Cerebellar cortex (tissue), 1 donor: ENCODE results near the gene CD79A.
A peak's percentile ranks its signal among the peaks of the same experiment; 100 is the strongest.

Source experiments
- DNase-seq: peaks from one replicate; pipeline ENCODE4 v3.0.0-alpha.2; 2015; ENCODE audit warnings: low spot score

Gene CD79A

DNA sequence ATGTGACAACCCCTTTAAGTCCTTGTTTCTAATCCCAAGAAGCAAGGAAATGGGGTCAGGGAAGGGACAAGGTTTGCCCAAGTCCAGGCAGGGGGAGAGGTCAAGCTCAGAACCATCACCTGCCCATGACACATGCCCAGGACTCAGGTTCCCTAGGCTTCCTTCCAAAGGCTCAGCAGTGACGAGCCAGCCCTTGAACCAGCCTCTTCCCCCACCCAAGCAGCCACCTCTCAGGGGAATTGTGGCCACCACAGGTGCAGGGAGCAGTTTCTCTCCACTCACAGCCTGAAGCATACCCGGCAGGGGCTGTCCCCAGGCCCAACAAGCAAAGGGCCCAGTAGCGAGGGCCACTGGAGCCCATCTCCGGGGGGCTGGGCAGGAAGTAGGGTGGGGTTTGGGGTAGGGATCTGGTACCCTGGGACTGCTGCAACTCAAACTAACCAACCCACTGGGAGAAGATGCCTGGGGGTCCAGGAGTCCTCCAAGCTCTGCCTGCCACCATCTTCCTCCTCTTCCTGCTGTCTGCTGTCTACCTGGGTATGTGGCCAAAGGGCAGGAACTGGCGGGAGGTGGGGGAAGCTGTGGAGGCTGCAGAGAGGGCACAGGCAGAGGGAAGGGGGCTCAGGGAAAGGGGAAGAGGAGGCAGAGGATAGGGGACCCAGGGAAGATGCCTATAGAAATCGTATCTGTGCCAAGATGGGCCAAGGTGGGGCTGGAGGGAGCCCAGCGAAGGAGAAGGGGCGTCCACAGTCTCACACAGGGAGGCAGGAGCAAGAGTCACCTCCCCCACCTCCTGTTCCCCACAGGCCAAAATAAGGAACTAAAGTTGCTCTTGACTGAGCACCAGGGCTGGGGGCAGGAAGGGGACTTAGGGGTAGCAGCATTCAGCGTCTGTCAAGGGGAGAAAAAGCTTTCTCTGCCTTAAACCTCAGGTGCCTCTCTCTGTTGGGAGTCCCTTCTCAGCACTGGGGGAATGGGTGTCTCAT lies at the start of gene CD79A:
TSS of gene CD79A (plus strand) at position 433 of the 986 bp plus-strand sequence. CDS start at position 459, 26 bp downstream.
- DNase-seq, result no peak

DNA sequence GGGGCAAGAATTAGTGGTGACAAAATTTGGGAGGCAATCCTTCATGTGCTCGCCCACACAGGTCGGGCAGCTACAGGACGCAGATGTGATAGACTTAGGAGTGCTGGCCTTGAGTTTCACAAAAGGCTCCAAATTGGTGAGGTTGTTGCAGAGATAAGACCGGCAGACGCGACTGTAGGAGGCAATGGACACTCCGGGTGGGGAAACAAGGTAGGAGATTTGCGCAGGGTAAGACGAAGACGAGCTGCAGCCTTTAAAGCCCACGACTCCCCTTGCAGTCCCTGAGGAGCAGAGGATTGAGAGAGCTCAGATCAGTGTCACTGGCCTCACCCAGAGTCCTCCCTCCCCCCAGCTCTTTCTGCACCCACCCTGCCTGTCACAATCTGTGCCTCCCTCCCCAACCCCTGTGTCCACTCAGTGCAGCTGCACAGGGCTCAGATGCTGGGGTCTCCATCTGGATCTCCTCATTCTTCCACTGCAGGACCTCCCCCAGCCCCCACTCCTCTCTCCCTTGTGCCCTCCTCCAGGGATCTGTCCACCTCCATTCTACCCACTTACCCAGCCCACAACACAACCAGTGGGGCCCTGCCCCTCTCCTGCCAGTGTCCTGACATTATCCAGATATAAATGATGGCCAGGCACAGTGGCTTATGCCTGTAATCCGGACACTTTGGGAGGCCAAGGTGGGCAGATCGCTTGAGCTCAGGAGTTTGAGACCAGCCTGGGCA lies 38.9 kb upstream of the CD79A start:
- no peak for DNase-seq

DNA sequence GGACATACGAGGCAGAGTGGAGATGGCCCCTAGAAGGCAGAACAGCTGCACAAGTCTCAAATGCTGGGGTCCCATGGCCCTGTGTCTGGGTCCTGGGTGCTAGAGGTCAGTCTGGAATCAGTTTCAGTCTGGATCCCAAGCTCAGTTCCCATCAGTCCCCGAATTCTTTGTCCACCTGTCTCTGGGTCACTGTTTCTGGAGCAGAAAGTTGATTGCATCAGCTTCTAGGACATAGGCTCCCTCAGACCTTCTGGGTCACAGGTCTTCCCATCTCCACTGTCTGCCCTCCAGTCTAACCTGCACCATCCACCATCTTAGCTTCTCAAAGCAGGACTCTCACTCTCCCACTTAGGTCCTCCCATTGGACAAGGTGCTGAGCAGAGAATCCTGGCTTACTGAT lies 37.9 kb upstream of the CD79A start:
- DNase-seq, result no peak

DNA sequence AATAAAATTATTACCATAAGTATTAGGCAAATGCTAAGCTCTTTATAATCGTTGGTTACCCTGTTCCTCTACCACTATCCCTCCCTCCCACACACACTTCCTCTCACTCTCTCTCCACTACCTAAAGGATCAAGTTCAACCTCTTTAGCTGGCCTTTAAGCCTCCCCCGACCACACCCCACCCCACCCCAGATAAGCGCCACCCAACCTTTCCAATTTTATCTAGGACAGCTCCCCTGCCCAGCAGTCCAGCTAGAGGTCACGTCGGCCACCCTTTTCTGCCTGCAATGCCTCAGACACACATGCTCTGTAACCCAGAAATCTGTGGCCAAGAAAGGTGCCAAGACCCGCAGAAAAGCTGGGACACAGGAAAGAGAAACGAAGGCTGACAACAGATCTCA lies 33.7 kb upstream of the CD79A start:
- DNase-seq, result no peak

GRCh38 chr19:41844601-41845000 lies 32.5 kb upstream of the CD79A start, which contains the start of gene LYPD4:
LYPD4 (minus strand) TSS chr19:41844683; CDS start chr19:41839285, 5,398 bp downstream.
- DNase-seq, result no peak

GRCh38 chr19:41845001-41845050 lies 32.3 kb upstream of the CD79A start, which contains the start of gene DMRTC2:
DMRTC2 (plus strand) TSS chr19:41845042; CDS start chr19:41847429, 2,387 bp downstream.
- DNase-seq, result no peak

GRCh38 chr19:41845051-41845590 lies 32.0 kb upstream of the CD79A start:
- no peak for DNase-seq

DNA sequence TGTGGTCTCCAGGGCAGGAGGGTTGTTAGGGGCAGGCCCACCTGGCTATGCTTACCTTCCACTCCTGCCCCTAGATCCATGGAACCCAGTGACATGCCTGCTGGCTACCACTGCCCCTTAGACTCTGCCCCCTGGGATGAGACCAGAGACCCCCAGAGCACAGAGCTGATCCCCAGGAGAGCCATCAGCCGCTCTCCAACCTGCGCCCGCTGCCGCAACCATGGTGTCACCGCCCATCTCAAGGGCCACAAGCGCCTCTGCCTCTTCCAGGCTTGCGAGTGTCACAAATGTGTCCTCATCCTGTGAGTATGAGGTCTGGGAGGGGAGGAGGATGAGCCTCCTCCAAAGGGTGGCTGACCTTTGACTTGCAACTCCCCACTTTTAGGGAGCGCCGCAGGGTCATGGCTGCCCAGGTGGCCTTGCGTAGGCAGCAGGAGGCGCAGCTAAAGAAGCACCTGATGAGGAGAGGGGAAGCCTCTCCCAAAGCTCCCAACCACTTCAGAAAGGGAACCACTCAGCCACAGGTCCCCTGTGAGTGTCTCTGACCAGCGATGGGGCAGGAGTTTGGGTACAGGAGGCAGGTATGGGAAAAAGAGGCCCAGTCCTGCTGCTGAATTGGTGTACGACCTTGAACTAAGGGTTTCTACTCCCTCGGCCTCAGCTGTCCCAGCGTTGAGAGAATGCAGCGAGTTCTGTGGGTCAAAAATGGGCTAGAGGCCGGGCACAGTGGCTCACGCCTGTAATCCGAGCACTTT lies 29.6 kb upstream of the CD79A start:
- no peak for DNase-seq

DNA sequence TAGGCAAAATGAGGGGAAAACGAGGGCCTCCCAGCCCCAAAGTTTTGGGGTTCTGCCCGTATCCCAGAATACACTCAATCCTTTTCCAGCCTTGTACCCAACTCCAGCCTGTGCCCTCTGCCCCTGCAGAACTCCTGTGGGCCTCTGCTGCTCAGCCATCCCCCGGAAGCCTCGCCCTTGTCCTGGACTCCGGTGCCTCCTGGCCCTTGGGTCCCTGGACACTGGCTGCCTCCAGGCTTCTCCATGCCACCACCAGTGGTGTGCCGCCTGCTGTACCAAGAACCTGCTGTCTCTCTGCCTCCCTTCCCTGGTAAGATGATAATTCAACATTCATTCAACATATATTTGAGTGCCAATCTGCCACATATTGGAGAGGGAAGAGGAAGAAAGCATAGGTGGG lies 28.4 kb upstream of the CD79A start:
- DNase-seq, result no peak

DNA sequence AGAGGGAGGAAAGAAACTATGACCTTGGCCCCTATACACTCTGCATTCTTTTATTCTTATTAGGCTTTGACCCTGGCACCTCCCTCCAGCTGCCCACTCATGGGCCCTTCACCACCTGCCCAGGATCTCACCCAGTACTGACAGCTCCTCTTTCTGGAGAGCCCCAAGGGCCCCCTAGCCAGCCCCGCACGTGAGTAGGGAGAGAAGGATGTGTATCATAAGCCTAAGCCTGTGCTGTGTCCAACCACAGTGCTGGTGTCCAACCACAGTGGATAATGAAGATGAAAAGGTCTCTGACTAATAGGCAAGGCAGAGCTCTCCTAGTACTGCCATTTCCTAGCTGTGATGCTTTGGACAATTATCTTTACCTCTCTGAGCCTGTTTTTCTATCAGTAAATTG lies 28.0 kb upstream of the CD79A start:
- DNase-seq, result no peak

DNA sequence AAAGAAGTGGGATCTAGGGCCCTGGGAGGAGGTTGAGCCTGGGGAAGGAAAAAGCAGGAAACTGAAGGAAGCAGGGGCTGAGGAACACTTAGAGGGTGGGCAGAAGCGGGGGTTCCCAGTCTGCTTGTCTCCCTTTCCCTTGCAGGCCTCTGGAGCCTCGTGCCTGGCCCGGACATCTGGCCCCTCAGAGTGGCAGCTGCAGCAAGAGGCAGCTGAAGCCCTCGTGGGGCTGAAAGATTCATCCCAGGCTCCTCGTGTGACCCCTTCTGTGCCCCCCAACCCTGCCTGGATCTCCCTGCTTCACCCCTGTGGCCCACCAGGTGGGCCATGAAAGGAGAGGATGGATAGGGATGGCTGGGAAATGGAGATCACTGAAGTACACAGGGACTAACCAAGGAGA lies 26.7 kb upstream of the CD79A start:
- no peak for DNase-seq

DNA sequence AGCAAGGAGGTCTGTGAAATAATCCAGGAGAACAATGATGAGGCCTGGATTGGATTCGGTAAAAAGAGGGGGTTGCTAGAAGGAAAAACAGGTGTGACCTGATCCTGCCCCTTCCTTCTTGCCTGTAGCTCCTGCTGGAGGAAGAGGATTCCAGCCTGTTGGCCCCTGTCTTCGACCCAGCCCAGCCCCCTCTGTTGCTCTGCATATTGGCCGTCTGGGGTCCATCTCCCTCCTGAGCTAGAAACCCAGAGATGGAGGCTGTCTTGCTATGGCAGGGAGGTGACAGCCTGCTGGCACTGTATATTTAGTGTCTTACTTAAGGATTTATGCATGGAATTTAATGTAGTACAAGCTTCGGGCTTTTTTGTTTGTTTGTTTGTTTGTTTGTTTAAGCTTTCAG lies 25.6 kb upstream of the CD79A start:
- DNase-seq, result no peak

- no peak for DNase-seq
Measured at GRCh38 chr19:41853344-41853743, 23.7 kb upstream of the CD79A start.

GRCh38 chr19:41853768-41854167 lies 23.3 kb upstream of the CD79A start:
- DNase-seq, result no peak

- no peak for DNase-seq
Measured at GRCh38 chr19:41859213-41859617, 17.9 kb upstream of the CD79A start.

GRCh38 chr19:41859618-41860418 lies 17.3 kb upstream of the CD79A start, which contains the start of gene RPS19:
RPS19 (plus strand) TSS chr19:41860255; CDS start chr19:41860775, 520 bp downstream.
- peak; percentile 100 for DNase-seq

DNA sequence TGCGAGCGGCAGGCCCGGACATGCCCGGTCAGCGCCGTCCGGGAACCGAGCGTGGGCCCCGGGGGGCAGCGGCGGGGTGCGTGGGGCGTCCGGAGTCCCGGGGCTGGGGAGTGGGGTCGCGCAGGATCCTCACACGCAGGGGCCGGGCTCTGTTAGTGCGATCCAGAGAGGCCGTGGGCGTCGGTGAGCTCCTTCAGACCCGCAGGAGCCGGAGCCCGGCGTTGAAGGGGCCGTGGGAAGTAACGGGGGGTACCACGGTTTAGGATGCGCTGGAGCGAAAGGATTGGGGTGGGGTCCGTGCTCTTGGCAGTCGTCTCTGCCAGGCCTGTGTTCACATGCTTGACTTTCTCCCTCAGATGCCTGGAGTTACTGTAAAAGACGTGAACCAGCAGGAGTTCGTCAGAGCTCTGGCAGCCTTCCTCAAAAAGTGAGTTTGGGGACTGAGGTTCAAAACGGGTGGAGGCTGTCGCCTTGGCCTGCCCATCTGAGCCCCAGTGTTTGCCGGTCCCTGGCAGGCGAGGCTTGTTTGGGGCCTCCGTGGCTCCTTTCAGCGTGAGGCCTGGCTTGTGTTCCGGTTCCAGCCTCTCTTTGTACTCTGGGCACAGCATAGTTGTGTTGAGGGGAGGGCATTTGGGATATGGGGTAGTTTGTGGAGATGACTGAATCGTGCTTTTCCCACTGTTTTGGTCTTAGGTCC lies 16.5 kb upstream of the CD79A start:
- DNase-seq, result no peak

DNA sequence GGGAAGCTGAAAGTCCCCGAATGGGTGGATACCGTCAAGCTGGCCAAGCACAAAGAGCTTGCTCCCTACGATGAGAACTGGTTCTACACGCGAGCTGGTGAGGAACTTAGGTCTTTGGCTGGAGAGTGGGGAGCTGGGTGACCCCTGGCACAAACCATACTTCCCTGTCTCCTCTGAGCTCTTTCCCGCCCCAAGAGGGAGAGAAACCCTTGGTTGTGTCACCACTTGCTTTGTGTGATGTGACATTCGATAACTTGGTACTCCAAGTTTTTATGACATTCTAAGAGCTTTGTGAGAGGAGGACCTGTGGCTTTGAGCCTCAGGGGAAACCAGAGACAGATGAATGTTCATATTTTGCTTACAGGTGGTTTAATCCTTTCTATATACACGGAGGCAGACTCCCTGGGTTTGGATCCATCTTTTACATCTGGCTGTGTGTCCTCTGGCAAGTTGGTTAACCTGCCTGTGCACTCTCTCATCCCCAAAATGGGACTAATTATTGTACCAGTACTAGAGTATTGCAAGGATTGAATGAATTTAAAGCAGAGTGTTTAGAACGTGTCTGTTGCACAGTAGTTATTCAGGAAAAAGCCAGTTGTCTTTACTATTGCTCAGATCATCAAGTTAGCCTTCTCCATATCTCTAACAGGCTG lies 15.8 kb upstream of the CD79A start:
- DNase-seq, result no peak

GRCh38 chr19:41861846-41862245 lies 15.2 kb upstream of the CD79A start:
- DNase-seq, result no peak

DNA sequence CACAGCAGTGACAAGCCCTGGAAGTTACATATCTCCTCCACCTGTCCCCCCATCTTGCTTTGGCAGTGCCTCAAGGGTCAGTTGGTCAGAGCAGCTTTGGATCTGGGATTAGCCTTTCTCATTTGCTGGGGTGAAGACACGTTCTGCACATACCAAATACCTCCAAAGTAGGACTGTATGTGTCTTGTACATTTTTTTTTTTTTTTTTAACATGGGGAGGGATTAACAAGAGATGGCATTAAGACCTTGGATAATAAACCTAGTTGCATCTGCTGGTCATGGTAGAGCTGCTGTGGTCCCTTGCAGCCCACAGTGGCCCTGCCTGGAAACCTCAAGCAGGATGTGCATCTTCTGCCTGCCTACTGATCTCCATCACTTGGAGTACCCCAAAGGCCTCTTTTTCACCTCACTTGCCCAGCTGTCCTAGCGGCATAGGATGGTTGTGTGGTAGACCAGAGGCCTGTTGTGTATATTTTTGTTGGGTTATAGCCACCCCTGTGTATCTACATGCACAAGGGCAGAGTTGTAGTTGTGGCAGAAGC lies 14.6 kb upstream of the CD79A start:
- no peak for DNase-seq
